Activated CD8-positive, alpha-beta memory T cell treated with anti-CD3 and anti-CD28 coated beads for 4 hours (primary cell): ENCODE results near the gene CDK14.

ENCODE experiments used
- DNase-seq, 2 donors: peaks; one replicate each; pipeline ENCODE4 v3.0.0-alpha.2; 2020; ENCODE audit warnings: low read depth in 2 of 2

CDK14 gene

GRCh38 chr7:91196058-91196457, 599.9 kb downstream of the CDK14 start:
- no peak for DNase-seq

- DNase-seq, result no peak
Measured at GRCh38 chr7:91198371-91198770, 602.2 kb downstream of the CDK14 start.

GRCh38 chr7:91199601-91200000, 603.5 kb downstream of the CDK14 start:
- DNase-seq, result no peak

DNA sequence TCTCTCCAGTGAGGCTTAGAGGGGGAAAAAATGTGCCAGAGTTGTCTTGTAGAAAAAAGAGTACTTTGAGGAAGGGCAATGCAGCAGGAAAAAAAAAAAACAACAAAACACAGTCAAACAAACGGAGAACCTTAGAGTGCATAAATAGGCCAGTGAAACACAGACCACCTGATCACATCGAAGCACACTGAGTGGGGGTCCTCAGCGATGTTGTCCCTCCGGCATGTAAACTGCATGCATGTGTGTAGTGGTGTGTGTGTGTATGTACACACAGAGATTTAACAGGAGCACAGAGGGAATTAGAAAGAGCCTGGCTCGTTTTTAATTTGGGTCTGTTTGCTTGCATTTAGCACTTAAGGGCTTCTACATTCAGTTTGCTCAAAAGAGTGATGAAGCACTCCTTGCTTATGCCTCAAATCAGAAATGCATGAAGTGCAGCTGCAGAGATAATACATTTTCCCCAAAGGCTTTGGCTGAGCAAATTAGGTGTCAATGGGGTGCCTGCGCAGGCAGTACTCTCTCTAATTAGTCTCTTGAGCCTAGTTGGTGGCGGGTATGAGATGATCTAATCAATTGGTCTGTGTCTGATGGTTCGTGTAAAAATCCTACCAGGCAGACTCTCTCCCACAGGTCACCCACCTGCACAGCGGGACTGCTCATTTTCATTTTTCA, 605.5 kb downstream of the CDK14 start:
- DNase-seq, result no peak

DNA sequence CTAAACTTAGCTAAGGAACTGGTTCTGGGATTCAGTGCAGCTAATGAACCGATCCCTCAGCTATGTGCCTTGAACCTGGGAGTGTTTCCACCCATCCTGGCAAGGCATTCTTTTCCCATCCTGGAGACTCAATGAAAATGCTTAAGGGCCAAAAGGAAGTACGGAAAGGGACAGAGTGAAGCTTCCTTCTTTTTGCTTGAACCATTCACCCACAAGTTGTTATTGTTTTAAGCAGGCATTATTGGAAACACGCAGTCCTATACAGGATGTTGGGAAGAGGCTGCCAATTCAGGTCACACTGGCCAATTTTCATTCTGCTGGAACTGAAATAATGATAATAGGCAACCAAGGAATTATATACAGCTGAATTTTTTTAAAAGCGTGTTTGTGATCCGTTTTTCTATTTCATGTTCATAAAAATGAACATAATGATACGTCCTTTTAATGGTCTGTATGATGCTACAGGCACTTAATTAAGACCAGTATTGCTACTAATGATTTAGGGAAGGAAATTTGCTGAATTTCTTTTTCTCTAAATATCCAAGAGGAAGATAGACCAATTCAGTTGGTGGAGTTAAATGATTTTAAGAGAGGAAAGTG, 610.3 kb downstream of the CDK14 start:
- no peak for DNase-seq

- no peak for DNase-seq
Measured at GRCh38 chr7:91212582-91212981, 616.5 kb downstream of the CDK14 start.

GRCh38 chr7:91226411-91226810, 630.3 kb downstream of the CDK14 start:
- no peak for DNase-seq

GRCh38 chr7:91228327-91228726, 632.2 kb downstream of the CDK14 start:
- no peak for DNase-seq

- no peak for DNase-seq
Measured at GRCh38 chr7:91228927-91229558, 632.9 kb downstream of the CDK14 start.

- DNase-seq, result no peak
Measured at GRCh38 chr7:91230100-91230499, 634.0 kb downstream of the CDK14 start.

- no peak for DNase-seq
Measured at GRCh38 chr7:91230503-91230902, 634.4 kb downstream of the CDK14 start.

- DNase-seq, result no peak
Measured at GRCh38 chr7:91233212-91233611, 637.1 kb downstream of the CDK14 start.

DNA sequence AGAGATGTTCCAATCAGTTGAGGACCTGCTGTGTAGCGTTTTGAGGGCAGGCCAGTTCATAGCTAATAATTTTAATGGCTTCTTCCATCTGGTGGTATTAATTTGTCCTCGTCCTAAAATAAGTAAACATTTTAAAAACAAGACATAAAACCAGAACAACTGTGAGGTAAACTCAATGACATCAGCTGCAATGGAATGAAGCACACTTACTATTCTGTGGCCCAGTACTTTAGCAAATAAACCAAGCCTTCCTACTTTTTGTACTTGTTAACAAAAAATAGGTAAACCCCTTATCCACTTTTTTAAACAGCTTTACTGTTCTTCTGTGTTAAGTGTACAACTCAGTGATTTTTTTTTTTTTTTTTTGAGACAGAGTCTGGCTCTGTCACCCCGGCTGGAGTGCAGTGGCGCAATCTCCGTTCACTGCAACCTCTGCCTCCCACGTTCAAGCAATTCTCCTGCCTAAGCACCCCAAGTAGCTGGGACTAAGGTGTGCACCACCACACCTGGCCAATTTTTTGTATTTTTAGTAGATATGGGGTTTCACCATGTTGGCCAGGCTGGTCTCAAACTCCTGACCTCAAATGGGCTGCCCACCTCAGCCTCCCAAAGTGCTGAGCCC, 639.2 kb downstream of the CDK14 start:
- DNase-seq, result no peak

DNA sequence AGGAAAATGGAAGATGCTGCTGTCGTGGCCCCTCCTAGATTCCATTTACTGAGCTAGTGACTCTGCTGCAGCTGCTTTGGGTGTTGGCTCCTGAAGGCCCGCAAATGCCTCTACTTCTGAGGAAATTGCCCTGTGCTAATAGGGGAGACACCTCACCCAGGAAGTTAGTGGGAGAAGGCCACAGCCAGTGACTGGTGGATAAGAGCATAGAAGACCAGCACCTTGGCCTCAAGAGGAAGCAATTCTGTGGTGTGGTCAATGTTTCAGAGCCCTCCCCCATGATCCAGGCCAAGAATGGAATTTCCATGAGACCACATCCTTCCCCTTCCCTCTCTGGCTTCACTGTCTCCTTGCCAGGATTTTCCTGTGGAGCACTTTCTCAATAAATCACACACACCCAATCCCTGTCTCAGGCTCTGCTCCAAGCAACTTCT, 643.1 kb downstream of the CDK14 start:
- DNase-seq, result no peak

DNA sequence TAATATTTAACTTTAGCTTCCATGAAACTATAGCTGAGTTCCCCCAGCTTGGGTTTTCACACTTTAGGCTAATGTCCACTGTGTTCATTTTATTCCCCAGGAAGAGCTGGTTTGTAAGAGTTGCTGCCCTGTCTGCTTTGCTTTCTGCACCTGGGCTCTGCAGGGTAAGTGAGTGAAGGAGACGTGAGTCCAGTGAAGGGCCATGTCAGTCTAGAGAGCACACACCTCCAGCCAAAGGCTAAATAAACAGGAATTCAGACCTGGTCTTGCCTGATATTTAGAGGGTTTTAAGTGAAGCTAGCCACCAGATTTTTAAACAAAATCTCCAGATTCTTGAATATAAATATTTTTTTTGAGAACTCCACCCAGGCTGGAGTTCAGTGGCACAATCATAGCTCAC, 643.7 kb downstream of the CDK14 start:
- DNase-seq, result no peak

DNA sequence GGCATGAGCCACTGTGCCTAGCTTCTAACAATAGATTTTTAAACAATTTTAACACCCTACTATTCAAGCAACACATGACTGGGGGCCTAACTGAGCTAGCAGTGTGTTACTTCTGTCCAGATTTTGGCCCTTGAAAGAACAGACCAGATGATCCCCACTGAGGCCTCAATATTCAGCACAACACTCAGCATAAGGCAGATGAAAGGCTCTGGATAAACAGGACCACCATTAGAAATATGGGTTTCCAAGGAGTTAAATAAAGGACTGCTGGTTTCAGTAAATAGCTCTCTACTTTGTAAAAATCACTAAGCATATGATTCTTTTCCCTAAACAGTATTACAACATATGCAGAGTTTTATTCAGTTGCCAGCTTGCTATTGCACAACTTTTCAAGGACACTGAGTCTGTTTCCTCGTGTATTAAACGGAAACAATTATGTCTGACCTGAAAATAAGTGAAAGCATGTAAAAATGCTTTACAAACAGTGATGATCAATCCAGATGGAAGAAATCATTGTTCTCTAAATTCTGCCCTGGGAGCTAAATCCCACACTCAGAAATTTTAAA, 644.3 kb downstream of the CDK14 start:
- no peak for DNase-seq

DNA sequence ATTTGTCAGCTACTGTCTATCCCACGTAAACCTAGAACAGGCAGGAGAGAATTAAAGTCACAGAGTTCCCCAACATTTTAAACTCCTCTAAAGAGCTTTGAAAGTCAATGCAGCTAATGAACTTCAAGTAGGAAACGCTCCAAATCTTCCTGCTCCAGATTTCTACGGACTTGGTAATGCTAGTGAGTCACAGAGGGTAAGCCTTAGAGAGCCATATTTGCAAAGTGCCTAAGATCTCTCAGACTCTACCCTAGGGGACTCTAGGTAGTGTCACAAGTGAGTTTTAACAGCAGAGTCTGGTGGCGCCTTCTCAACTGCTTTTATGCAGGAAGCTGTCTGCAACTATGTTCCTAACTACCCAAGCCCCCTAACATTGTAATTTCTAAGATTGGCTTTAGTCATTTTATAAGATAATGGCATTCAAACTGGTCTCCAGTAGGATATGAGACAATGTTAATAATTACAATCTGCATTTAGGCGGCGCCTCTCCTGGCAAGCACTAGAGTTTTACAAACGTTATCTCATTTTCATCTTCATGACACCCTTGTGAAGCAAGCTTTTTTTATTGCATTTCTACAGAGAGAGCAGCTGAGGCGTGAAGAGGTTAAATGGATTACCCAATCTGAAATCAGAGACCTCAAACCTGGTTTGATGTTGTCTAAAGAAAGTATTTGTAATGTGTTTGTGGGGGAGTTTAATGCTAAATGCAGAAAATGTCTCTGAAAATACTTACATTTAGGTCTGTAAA, 646.1 kb downstream of the CDK14 start:
- no peak for DNase-seq

GRCh38 chr7:91243591-91244301, 647.6 kb downstream of the CDK14 start:
- DNase-seq, result no peak

GRCh38 chr7:91247500-91247899, 651.4 kb downstream of the CDK14 start:
- no peak for DNase-seq

GRCh38 chr7:91248996-91249395, 652.9 kb downstream of the CDK14 start:
- DNase-seq, result no peak
